Fibroblast of the conjunctiva (primary cell): Measurements from ENCODE around the gene A2M.

Experiments used
- DNase-seq: peaks from one replicate; pipeline ENCODE4 v3.0.0-alpha.2; 2010; ENCODE audit warnings: low read depth

Gene A2M

GRCh38 chr12:9037431-9037830 lies 78.3 kb downstream of the A2M start:
- DNase-seq: no peak

GRCh38 chr12:9036227-9036626 lies 79.5 kb downstream of the A2M start:
- DNase-seq: no peak

- no peak for DNase-seq
These were observed 81.6 kb downstream of the A2M start for GRCh38 chr12:9034095-9034494.

DNA sequence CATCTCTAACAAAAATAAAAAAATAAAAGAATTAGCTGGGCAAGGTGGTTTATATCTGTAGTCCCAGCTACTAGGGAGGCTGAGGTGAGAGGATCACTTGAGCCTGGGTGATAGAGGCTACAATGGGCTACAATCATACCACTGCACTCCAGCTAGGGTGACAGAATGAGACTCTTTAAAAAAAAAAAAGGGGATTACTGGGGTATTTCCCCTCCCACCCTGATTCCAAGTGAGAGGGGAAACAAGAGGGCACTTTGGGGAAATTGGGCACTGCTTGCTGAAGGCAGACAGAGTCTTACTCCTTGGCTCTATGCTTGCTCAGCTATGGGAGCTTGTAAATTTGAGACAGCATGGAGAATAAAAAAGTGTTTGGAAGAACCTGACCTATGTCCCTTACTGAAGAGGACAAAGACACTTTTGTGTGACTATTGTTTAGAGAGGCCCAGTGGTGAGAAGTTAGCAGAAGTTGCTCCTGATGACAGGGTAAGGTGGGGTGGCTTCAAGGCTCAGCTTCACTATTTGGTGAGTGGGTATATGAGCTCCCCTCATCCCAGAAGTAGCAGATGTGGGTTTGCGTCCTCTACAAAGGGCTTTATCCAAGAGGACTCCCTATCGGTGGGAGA lies 82.3 kb downstream of the A2M start:
- no peak for DNase-seq

DNA sequence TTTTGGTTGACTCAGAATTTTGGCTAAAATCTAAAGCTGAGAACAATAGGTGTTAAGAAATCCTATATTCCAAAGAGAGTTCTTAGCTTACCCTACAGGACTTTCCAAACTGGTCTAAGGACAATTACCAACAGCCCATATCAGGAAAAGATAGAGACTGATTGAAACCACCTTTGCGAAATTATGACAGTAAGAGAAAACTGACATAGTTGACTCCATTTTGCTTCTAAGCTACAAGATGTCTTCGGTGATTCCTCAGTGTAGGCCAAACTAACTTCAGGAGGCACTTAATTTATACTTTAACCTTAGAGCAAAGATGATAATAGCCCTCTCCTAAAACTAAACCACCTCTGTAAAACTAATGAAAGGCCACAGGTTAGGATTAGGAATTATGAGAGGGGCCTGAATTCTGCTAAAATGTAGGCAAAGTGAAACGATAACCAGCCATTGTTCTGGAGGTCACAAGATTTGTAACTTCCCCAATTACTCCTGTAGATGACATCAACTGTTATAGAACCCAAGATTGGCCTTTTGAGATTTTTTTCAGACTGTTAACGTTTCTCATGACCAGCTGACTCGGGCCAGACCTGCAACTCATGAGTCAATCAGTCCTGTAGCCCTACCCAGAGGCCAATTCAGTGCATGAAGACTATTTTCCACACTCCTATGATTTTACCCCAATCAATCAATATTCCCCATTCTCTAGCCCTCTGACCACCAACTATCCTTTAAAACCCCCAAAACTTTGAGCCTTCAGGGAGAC lies 83.3 kb downstream of the A2M start:
- no peak for DNase-seq

DNA sequence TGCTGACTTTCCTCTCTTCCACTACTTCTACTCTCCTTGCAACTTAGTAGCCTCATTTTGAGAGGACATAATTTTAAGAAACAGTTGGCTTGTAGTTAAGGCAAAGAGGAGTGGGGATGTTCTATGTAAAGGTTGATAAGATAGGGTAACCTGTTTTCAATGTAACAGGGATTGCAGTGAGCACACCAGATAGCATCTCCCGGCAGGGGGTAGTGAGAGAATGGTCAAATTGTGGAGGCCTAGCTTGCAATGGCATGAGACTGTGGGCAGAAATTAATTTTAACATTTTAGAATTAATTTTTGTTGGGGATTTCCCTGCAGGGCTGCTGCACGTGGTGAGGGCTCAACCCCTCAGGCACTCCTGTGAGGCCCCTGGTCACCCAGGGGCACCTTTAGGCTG lies 84.9 kb downstream of the A2M start:
- no peak for DNase-seq

- DNase-seq: no peak
These were observed 88.3 kb downstream of the A2M start for GRCh38 chr12:9027161-9028059.

DNA sequence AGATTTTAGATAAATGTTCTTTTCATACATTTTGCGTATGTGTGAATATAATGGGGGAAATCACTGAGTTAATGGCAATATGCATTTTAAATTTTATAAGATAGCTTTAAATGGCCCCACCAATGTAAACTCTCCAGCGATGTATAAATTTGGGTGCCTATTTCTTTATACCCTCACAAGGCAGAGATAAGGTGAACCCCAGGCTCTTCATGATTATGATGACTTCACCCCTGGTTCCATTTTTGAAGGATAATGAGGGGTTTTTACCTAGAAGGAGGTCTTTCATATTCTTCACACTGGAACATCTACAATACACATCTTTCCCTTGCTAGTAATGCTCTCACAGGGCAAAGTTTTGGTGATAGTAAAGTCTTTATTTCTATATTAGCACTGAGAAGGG lies 91.2 kb downstream of the A2M start:
- DNase-seq: no peak

DNA sequence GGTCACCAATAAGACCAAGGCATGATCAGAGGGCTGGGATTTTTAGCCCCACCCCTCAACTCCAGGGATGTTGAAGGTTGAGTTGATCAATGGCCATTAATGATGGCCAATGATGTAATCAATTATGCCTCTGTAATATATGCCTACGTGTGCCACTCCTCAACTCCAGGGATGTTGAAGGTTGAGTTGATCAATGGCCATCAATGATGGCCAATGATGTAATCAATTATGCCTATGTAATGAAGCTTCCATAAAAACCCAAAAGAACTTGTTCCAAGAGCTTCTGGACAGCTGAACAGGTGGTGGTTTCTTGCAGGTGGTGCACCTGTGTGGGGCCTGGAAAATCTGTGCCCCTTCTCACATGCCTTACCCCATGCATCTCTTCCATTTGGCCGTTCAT lies 93.1 kb downstream of the A2M start:
- DNase-seq: no peak
